AG09309 (cell line): Measurements from ENCODE around the gene GPR132.
"Not testable (repeated sequence)": the region's sequence is repeated elsewhere in the genome, so short reads cannot be mapped to it uniquely, and the experiment has no call there.

Experiments
- DNase-seq: peaks from one replicate; pipeline ENCODE4 v3.0.0-alpha.2; 2010; ENCODE audit warnings: low read depth
- H3K4me3 ChIP-seq: 2 replicates; pipeline ENCODE4 v1.5.1; 2011; ENCODE audit warnings: mild to moderate bottlenecking, low read depth, low read length, moderate library complexity; ENCODE audit not compliant: control insufficient read depth
- TF ChIP-seq, protein P1 (sequence below): IDR thresholded peaks from 2 replicates; pipeline ENCODE4 v1.5.1; 2011; ENCODE audit warnings: mild to moderate bottlenecking, low read depth, low read length, inconsistent platforms; ENCODE audit not compliant: insufficient read depth, control insufficient read depth; ENCODE audit errors: missing control alignments

GPR132 gene, protein sequence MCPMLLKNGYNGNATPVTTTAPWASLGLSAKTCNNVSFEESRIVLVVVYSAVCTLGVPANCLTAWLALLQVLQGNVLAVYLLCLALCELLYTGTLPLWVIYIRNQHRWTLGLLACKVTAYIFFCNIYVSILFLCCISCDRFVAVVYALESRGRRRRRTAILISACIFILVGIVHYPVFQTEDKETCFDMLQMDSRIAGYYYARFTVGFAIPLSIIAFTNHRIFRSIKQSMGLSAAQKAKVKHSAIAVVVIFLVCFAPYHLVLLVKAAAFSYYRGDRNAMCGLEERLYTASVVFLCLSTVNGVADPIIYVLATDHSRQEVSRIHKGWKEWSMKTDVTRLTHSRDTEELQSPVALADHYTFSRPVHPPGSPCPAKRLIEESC

DNA sequence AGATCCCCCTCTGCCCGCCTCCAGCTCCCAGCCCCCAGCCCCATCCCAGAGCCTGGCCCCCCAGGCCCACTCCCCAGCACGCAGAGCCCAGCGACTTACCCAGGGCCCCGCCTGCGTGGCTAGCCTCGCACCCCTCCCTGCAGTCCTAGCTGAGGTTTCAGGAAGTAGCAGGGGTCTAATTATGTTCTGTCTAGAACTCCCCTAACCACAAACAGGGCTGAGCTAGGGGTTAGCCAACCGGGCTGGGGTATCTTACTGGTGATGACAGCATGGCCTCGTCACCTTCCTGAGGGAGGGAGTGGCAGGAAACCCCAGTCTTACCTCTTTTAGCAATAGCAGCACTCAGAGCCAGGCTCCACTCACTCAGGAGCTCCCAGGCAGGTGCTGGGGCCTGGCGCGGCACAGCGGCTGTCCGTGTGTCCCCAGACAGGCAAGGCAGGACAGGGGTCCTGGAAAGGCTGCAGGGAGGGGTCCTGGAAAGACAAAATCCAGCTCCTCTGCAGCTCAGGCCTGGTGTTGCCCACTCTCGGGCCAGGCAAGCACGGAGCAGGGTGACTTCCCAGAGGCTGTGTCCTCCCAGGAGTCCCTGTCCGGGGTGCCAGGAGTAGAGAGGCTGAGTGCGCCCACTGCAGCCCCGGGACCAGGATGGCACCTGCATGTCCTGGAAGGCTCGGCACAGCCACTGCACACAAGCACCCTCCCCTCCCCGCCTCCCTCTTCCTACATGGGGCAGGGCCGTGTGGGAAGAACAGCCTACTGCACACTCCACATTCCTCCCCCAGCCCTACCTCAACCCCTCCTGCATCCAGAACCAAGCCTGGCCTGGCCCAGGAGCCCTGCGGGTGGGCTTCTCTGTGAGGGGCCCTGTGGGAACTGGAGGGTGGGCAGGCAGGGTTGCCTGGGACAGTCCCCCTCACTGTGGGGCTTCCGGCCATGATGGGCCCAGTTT lies at the start of gene GPR132:
TSS of gene GPR132 (minus strand) at position 151 of the 949 bp plus-strand sequence. CDS start 10,010 bp downstream, outside the sequence.
- H3K4me3 ChIP-seq: no peak within 1 kb of the TSS
- TF ChIP-seq, protein P1, sequence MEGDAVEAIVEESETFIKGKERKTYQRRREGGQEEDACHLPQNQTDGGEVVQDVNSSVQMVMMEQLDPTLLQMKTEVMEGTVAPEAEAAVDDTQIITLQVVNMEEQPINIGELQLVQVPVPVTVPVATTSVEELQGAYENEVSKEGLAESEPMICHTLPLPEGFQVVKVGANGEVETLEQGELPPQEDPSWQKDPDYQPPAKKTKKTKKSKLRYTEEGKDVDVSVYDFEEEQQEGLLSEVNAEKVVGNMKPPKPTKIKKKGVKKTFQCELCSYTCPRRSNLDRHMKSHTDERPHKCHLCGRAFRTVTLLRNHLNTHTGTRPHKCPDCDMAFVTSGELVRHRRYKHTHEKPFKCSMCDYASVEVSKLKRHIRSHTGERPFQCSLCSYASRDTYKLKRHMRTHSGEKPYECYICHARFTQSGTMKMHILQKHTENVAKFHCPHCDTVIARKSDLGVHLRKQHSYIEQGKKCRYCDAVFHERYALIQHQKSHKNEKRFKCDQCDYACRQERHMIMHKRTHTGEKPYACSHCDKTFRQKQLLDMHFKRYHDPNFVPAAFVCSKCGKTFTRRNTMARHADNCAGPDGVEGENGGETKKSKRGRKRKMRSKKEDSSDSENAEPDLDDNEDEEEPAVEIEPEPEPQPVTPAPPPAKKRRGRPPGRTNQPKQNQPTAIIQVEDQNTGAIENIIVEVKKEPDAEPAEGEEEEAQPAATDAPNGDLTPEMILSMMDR: no peak
- DNase-seq: no peak

DNA sequence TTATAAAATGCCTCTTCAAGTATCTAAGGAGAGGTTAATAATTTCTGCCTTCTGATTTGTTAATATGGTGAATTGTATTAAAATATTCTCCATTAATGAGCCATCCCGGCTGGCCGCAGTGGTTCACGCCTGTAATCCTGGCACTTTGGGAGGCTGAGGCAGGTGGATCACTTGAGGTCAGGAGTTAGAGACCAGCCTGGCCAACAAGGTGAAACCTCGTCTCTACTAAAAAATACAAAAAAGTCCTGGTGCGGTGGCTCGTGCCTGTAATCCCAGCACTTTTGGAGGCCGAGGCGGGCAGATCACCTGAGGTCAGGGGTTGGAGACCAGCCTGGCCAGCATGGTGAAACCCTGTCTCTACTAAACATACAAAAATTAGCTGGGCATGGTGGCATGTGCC lies 44.0 kb upstream of the GPR132 start:
- not testable (repeated sequence) for H3K4me3 ChIP-seq

DNA sequence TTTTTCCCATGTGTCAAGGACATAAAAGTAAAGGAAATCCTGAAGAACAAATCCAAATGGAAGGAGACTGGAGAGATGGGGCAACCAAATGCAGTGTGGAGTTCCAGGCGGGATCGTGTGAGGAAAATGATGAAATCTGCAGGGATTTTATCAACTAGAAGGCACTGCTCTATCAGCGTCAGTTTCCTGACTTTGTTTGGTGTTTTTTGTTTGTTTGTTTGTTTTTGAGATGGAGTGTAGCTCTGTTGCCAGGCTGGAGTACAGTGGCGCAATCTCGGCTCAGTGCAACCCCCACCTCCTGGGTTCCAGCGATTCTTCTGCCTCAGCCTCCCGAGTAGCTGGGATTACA lies 43.3 kb upstream of the GPR132 start:
- DNase-seq: no peak
- TF ChIP-seq, protein P1: no peak
- no peak overlapping the region for H3K4me3 ChIP-seq

More for the DNA sequence above, 44.0 kb upstream of the GPR132 start:
- not testable (repeated sequence) for DNase-seq

DNA sequence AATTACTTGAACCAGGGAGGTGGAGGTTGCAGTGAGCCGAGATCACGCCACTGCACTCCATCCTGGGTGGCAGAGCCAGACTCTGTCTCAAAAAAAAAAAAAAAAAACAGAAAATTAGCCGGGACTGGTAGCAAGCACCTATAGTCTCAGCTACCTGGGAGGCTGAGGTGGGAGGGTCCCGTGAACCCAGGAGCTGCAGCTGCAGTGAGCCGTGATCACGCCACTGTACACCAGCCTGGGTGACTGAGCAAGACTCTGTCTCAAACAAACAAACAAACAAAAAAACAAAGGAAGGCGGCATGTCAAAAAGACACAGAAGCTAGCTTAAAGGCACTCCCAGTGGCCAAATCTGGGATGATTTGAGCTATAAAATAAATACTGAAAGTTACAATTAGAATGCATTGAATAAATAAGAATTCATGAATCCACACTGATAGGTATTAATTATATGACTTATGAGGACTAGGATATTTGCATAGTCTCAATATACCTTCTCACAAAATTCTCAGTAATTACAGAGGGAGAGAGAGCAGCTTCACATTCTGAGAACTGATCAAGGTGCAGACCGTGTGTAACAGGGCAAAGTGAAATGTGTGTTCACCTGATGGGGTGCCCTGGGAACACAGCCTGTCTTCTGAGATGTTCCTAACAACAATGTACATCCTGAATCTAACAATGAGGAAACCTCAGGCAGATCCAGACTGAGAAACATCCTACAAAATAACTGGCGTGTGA lies 42.7 kb upstream of the GPR132 start:
- TF ChIP-seq, protein P1: no peak

DNA sequence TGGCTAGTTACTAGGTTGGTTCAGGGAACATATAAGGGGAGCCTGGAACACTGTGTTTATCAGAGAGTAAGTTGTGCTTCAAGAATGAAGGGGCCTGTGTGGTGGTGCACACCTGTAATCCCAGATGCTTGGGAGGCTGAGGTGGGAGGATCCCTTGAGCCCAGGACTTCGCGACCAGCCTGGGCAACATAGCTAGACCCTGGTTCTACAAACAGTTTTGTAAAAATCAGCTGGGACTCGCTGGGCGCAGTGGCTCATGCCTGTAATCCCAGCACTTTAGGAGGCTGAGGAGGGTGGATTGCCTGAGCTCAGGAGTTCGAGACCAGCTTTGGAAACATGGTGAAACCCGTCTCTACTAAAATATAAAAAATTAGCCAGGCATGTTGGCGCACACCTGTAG lies 42.1 kb upstream of the GPR132 start:
- DNase-seq: no peak
- TF ChIP-seq, protein P1: no peak

More for the DNA sequence above, 42.7 kb upstream of the GPR132 start:
- H3K4me3 ChIP-seq: no peak overlapping the region
- DNase-seq: no peak

DNA sequence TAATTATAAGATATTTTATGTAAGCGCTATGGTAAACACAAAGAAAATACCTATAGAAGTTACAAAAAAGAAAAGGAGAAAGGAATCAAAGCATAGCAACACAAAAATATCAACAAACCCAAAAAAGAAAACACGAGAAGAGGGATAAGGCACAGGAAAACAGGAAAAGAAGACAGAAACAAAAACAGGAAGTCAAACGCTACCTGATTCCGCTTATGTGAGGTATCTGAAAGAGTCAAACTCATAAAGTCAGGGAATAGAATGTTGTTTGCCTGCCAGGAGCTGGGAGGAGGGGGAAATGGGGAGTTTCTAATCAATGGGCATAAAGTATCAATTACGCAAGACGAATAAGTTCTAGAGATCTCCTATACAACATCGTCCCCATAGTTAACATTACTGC lies 39.9 kb upstream of the GPR132 start:
- TF ChIP-seq, protein P1: no peak
- no peak for DNase-seq
- H3K4me3 ChIP-seq: no peak overlapping the region

More for the DNA sequence above, 42.1 kb upstream of the GPR132 start:
- no peak overlapping the region for H3K4me3 ChIP-seq
